SW 1271 (cell line): ENCODE results near the gene MYL12A.
"Not testable (repeated sequence)": the region's sequence is repeated elsewhere in the genome, so short reads cannot be mapped to it uniquely, and the experiment has no call there.

Experiments
- DNase-seq, 2 experiments: peaks; one replicate each; lab custom pipeline; 2025; lab: John Stamatoyannopoulos, UW

MYL12A gene

DNA sequence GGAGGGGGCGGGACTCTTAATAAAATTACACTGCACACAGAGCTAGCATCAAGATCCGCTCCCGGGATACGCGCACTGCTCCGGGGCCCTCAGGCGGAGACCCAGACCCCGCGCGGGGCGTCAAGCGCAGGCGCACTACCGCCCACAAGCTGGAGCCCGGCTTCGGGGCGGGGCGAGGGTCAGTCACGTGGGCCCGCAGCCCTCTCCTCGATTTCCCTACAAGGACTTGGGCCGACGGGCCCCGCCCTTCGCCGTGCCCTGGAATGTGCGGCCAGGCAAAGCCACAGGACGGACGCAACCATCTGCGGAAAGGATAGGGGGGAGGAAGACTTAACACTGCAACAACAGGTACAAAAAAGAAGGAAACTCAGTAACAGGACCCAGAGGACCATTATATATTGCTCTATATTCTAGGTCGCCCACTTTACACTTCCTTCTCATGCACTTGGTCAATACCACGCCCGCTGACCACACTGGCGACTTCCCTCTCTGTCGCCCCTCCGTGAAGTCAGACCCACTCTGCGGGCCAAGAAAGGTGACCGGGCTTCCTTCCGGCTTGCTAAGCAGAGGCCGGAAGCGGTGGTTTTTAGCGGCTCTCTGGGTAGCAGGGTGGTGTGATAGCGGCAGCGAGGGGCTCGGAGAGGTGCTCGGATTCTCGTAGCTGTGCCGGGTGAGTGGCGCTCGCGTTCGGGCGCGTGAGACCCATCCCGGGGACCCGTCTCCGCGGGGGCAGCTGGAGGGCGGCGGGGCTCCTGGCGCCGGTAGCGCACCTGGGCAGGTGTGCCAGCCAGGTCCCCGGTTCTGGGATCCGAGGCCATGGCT lies at the start of gene MYL12A:
Gene MYL12A, plus strand, starts transcription at position 562 of the 822 bp plus-strand sequence. CDS start 5,447 bp downstream, outside the sequence.
- DNase-seq = peak; percentile 87 to 93

DNA sequence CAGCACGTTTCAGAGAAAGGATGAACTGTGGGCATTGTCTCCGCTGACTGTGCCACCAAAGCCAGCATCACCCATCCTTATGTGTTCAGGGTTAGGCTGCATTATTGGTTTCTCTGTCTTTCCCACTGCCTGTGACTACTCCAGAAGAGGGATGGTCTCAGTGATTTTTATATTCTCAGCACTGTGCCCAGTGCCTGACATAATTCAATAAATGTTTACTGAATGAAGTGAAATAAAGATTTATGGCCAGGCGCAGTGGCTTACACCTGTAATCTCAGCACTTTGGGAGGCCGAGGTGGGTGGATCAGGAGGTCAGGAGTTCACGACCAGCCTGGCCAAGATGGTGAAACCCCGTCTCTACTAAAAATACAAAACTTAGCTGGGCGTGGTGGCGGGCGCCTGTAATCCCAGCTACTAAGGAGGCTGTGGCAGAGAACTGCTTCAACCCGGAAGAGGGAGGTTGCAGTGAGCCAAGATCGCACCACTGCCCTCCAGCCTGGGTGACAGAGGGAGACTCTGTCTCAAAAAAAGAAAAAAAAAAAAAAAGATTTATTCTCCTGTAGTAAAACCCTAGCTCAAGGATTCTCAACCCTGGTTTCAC lies 49.2 kb upstream of the MYL12A start:
- not testable (repeated sequence) for DNase-seq

DNA sequence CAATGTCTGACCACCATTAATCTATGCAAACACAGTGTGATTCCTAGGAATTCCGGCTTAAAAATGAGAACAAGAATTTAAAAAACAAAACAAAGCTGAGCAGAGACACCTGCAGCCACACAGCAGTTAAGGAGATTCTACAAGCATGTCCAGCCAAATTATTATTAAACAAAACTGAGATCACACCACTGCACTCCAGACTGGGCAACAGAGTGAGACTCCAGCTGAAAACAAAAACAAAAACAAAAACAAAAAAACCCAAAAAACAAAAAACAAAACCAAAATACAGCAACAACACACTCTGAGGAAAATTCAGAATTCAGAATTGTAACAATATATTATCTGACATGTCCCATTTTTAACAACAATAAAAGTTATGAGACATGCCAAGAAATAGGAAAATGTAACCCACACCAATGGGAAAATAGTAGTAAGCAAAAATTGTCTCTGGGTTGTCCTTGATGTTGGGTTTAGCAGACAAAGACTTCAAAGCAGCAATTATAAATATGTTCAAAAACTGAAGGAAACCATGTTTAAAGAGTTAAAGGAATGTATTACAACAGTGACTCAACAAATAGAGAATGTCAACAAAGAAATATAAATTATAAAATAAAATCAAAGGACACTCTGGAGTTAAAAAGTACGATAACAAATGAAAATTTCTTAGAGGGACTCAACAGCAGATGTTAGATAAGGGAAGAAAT lies 47.5 kb upstream of the MYL12A start:
- no peak for DNase-seq

DNA sequence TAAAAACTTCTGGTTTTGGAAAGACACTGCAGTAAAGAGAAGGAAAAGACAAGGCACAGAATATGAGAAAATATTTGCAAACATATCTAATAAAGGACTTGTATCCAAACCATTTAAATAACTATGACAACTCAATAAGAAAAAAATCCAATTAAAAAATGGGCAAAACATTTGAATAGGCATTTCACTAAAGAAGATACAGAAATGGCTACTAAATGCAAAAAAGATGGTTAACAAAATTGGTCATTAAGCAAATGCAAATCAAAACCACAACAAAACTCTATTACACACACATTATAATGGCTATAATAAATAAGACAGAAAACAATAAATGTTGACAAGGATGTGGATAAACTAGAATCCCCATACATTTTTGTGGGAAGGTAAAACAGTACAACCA lies 42.4 kb upstream of the MYL12A start:
- DNase-seq = no peak

- DNase-seq = no peak
These were observed 40.0 kb upstream of the MYL12A start for GRCh38 chr18:3207565-3207964.

DNA sequence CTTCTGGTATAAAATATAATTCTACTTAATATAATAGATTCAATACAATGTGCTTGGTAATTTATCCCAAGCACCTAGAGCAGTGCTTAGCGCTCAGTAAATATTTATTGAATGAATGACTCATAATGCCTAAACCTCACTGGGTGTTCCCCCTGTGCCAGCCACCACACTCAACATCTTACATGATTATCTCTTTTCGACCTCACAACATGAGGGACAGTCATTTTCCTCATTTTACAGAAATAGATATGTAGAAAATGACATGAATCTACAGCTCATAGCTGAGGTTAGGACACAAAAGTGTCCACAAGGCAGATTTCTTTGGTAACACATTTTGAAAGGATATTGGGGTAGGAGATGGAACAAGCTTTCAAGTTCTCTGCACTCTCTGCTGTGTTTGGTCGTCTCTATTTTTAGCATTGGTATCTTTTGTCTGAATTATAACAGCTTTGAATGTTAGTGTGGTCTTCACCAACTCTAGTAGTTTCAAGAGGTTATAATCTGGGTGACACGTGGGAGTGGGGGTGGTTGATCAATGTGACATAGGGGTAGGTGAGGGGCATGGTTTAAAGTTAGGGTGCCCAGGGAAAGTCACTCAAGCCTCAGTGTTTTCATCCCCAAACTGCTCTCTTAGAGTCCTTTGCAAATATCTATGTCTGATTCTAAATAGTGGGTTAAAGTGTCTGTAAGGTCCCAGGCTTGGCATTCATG lies 37.6 kb upstream of the MYL12A start:
- DNase-seq = no peak

DNA sequence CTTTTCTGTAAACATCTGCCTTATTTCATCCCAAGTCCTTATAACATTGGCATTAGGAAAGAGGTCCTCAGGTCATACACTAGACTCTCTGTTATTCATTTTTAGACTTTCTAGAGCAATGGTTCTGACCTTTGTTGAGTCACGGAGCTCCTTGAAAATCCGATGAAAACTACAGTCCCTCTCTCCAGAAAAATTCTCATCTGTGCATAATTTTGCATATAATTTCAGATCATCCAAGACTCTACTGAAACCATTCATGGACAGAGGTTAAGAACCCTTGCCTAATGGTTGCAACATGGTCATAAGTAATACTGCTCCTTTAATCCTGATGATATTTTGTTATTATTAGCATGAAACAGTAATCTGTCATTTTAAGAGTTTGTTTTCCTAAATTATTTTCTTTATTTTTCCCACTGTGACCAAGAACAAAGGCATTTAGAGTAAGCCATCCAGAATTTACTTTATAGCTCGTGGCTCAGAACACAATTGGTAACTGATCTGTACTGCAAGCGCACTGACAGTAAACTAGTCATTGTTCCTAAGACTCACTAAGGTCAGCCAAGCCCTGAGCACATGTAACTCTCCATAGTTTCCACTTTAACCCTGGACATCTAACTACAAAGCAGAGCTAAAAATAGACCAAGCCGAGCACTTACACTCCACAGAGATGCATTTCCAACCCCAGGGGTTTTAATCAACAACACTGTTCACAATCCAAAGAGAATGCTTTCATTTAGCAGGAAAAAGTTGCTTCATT lies 36.2 kb upstream of the MYL12A start:
- DNase-seq = no peak

DNA sequence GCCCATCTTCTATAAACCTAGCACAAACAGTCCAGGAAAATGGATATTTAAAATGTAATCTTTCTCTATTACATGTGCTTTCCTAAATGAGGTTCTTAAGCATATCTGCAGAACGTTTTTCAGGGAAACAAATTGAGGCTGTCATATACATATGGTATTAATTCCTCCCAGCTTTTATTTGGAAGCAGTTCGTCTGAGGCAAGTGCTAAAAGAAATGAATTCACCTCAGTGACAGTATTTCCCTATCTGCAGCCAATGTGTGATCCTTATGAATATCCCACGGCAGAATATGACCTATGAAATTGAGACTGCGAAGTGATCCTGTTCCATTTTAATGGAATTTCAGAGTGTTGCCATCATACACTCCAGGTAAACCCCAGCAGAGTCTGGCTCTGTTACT lies 34.9 kb upstream of the MYL12A start:
- DNase-seq = no peak

- DNase-seq = no peak
These were observed 34.1 kb upstream of the MYL12A start for GRCh38 chr18:3213300-3214059.

- no peak for DNase-seq
These were observed 32.6 kb upstream of the MYL12A start for GRCh38 chr18:3214855-3215637.

- no peak for DNase-seq
These were observed 30.6 kb upstream of the MYL12A start for GRCh38 chr18:3216987-3217386.

GRCh38 chr18:3217948-3218647 lies 29.5 kb upstream of the MYL12A start:
- DNase-seq = no peak

- DNase-seq = no peak
These were observed 28.8 kb upstream of the MYL12A start for GRCh38 chr18:3218819-3219218.

GRCh38 chr18:3219241-3219630 lies 28.4 kb upstream of the MYL12A start:
- no peak for DNase-seq

GRCh38 chr18:3219631-3220335 lies 27.8 kb upstream of the MYL12A start, which contains the start of gene MYOM1:
Gene MYOM1, minus strand, starts transcription at chr18:3219968. Its CDS starts 4,745 bp downstream, at chr18:3215223.
- DNase-seq = no peak

GRCh38 chr18:3220868-3221267 lies 26.7 kb upstream of the MYL12A start:
- not testable (repeated sequence) for DNase-seq

GRCh38 chr18:3221496-3221895 lies 26.1 kb upstream of the MYL12A start:
- no peak for DNase-seq

DNA sequence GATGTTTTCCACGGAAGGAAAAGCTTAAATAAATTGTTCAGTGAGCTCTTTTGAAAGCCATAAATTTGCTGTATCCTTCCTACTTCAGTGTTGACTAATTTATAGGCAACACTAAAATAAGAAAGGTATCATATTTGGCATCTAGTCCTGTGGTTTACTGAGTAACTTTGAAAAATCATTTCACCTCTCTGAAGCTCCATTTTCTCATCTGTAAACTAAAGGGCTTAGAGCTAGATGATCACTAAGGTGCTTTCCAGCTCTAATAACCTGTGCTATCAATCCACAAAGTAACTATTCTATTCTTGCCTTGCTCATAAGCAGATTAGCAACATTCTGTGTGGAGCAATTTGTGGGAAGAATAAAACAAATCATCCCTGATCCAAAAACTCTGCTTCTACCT lies 24.2 kb upstream of the MYL12A start:
- no peak for DNase-seq

- DNase-seq = no peak
These were observed 23.4 kb upstream of the MYL12A start for GRCh38 chr18:3224223-3224622.
